ENCODE measurements around the gene NABP1. TPM values are rescaled to one million over a fixed set of nuclear protein-coding genes. Genes with fewer than 3 reads are reported as not detected.

NABP1 gene
- total RNA-seq, 3 donors from 2014 or later, result 47.8 to 55.3 (median 52.2) TPM

DNA sequence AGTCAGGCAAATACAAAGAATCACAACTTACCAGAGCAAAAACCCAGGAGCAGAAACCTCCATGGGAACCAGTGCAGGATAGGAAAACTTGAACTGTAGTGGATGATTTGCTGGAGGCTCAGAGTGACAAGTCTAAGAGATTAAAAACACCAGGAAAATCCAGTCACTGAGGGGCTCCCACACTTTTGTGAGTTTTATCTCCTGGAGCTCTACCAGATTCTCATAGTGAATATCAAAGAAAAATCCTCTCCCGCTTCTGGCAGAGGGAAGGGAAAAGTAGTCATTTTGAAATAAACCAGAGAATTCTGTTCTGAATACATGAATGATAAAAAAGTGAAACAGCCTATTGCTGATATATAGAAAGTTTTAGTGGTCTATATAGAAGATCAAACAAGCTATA lies 23.1 kb downstream of the NABP1 start:
- Mint-ChIP-seq H3K36me3 (ENCODE audit: insufficient read depth) (peaks cover 26% of the 10 kb centered on the region), H3K9me3 (no peaks in the 10 kb centered on the region), H3K4me1 (ENCODE audit: low read depth) (no peaks in the 10 kb centered on the region), H3K4me3 (no peak overlapping the region), H3K27me3 (ENCODE audit: low read depth) (no peaks in the 10 kb centered on the region)
- ATAC-seq, result no peak
- no peak for DNase-seq

DNA sequence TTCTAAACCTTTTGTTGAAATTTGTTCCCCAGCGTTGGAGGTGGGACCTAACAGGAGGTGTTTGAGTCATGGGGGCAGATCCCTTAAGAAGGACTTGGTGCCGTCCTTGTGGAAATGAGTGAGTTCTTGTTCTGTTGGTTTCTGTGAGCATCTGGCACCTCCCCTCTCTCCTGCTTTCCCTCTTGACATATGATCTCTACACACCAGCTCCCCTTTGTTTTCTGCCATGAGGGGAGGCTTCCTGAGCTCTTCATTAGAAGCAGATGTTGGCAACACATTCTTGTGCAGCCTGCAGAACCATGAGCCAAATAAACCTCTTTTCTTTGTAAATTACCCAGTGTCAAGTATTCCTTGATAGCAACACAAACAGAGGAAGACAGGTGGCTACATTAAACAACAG lies 23.8 kb downstream of the NABP1 start:
- H3K36me3 Mint-ChIP-seq (ENCODE audit: insufficient read depth), result peaks cover 31% of the 10 kb centered on the region
- H3K4me3 Mint-ChIP-seq, result no peak overlapping the region
- H3K27me3 Mint-ChIP-seq (ENCODE audit: low read depth), result no peaks in the 10 kb centered on the region
- no peaks in the 10 kb centered on the region for H3K9me3 Mint-ChIP-seq
- H3K4me1 Mint-ChIP-seq (ENCODE audit: low read depth), result no peaks in the 10 kb centered on the region
- no peak for DNase-seq
- ATAC-seq, result no peak

DNA sequence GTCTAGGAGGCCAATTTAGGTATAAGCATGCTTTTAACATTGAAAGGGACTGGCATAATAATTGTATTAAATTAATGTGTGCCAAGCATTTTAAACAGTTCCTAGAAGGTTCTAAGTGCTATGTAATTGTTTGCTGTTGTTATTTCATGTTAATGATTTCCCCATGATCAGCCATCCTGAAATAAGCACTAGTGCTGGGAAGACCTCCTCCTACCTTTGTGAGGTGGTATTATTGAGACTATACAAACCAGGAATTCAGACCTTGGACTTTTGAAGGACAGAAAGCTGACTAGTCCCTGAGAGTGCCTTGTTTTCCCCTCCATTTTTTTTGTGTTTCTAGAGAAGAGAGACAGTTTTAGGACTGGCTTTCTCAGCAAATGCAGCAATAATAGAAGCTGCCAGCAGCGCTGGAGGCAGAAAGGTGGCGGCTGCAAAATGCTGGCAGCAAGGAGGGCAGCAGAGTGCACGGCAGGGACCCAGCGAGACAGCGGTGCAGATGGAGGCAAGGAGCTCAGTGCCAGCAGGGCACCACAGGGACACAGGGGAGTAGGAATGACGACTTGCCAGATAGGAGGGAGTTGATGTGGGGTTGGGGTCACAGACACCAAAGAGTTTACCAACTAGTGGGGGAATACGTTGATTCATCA lies 25.3 kb downstream of the NABP1 start:
- ATAC-seq (no peak), DNase-seq (no peak)
- no peak overlapping the region for H3K4me3 Mint-ChIP-seq
- H3K9me3 Mint-ChIP-seq, result no peaks in the 10 kb centered on the region
- H3K4me1 Mint-ChIP-seq (ENCODE audit: low read depth), result no peaks in the 10 kb centered on the region
- peaks cover 29% of the 10 kb centered on the region for H3K36me3 Mint-ChIP-seq (ENCODE audit: insufficient read depth)
- H3K27me3 Mint-ChIP-seq (ENCODE audit: low read depth), result no peaks in the 10 kb centered on the region

DNA sequence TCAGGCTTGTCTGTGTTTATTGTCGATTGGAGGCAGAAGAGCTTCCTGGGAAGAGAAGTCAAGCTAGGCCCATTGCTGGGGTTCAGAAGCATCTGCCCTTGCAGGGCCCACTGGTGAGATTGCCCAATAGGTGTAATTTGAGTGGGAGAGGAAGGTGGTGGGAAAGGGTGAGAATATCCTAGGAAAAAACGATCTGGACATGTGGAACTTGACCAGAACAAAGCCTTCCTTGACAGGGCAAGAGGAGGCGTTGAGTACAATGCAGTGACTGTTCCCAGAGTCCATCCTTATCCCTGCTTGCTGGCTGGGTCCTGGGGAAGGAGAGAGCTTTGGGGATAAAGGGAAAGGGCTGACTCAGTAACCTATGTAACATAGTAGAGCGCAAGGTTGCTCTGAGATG lies 27.1 kb downstream of the NABP1 start:
- Mint-ChIP-seq H3K4me3 (no peak overlapping the region), H3K27me3 (ENCODE audit: low read depth) (no peaks in the 10 kb centered on the region), H3K4me1 (ENCODE audit: low read depth) (no peaks in the 10 kb centered on the region), H3K9me3 (no peaks in the 10 kb centered on the region), H3K36me3 (ENCODE audit: insufficient read depth) (peaks cover 41% of the 10 kb centered on the region)
- ATAC-seq (no peak), DNase-seq (no peak)

DNA sequence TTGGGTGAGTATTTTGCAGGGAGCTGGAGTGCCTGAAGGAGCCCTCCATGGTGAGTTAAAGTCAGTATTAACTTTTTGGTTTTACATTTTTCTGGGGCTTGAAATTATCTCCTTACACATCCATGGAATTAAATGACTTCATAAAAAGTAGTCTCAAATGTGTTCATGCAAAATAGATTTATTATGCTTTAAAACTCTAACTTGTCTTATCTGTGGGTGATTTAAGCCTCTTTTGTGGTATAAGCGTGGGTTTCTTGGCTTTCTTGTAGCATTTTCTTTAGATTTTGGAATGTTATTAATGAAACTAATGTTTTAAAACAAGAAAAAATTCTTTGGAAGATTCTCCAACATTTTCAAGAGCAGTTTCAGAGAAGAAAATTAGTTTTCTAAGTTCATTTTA lies 27.8 kb downstream of the NABP1 start:
- no peaks in the 10 kb centered on the region for H3K27me3 Mint-ChIP-seq (ENCODE audit: low read depth)
- no peaks in the 10 kb centered on the region for H3K9me3 Mint-ChIP-seq
- no peak overlapping the region for H3K4me3 Mint-ChIP-seq
- H3K4me1 Mint-ChIP-seq (ENCODE audit: low read depth), result no peaks in the 10 kb centered on the region
- DNase-seq, result no peak
- peaks cover 44% of the 10 kb centered on the region for H3K36me3 Mint-ChIP-seq (ENCODE audit: insufficient read depth)
- ATAC-seq, result no peak

DNA sequence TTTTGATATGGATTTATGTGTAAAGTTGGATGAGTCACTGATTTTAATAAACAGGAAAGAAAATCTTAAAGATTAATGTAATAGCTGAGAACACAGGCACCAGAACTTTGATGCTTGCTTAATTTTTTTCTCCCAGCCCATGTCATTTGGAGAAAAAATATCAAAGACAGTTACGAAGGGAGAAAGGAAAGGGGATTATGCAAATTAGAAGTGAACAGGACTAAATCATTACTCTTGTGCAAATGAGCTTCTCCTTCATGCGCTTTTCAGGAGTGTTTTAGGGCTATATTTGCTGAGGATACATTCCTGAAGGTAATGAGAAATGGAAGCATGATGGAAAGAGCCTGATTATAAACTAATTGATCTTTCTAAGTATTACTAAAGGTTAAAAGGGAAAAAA lies 28.9 kb downstream of the NABP1 start:
- no peak for ATAC-seq
- no peaks in the 10 kb centered on the region for H3K27me3 Mint-ChIP-seq (ENCODE audit: low read depth)
- no peak for DNase-seq
- peaks cover 34% of the 10 kb centered on the region for H3K36me3 Mint-ChIP-seq (ENCODE audit: insufficient read depth)
- H3K4me1 Mint-ChIP-seq (ENCODE audit: low read depth), result no peaks in the 10 kb centered on the region
- H3K9me3 Mint-ChIP-seq, result no peaks in the 10 kb centered on the region
- H3K4me3 Mint-ChIP-seq, result no peak overlapping the region

DNA sequence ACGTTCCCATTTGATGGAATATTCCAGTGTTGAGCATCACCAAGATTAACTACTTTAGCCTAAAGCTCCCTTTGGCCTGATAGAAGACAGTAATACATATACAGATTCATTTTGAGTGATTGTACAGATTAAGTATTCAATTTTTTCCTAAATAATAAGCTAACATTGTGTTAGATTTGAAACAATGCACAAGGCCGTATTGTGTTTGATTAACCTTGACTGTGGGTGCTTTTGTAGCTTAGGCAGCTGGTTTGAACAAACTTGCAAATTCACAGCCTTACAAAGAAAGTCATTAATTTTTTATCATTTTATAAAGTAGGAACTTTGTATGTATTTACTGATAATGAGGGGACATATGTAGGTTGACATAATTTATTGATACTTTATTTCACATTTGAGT lies 29.6 kb downstream of the NABP1 start:
- ATAC-seq (no peak), DNase-seq (no peak)
- H3K9me3 Mint-ChIP-seq, result no peaks in the 10 kb centered on the region
- no peaks in the 10 kb centered on the region for H3K4me1 Mint-ChIP-seq (ENCODE audit: low read depth)
- no peak overlapping the region for H3K4me3 Mint-ChIP-seq
- H3K36me3 Mint-ChIP-seq (ENCODE audit: insufficient read depth), result peaks cover 34% of the 10 kb centered on the region
- no peaks in the 10 kb centered on the region for H3K27me3 Mint-ChIP-seq (ENCODE audit: low read depth)

DNA sequence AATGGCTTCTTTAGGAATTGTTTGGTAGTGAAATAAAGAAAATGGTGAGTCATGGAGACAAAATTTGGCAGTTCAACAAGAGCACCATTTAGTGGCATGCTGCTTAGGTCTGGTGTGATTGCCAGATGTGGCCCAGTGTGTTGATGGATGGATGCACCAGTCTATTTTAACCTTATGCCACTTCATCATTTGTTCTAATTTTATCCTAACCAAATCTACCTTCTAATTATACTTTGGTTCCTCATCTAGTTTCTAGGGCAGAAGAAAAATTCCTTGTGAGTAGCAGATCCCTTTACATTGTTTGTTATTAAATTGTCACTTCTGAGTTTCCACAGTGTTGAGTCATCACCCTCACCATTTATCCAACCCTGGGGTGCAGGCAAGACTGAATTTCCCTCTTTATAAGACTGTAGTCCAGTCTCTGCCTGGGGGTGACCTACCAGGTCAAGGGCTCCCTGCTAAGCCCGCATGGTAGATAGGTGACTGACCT lies 32.5 kb downstream of the NABP1 start:
- ATAC-seq (no peak), DNase-seq (no peak)
- Mint-ChIP-seq H3K27me3 (ENCODE audit: low read depth) (no peaks in the 10 kb centered on the region), H3K4me3 (no peak overlapping the region), H3K36me3 (ENCODE audit: insufficient read depth) (peaks cover 23% of the 10 kb centered on the region), H3K4me1 (ENCODE audit: low read depth) (no peaks in the 10 kb centered on the region), H3K9me3 (no peaks in the 10 kb centered on the region)

DNA sequence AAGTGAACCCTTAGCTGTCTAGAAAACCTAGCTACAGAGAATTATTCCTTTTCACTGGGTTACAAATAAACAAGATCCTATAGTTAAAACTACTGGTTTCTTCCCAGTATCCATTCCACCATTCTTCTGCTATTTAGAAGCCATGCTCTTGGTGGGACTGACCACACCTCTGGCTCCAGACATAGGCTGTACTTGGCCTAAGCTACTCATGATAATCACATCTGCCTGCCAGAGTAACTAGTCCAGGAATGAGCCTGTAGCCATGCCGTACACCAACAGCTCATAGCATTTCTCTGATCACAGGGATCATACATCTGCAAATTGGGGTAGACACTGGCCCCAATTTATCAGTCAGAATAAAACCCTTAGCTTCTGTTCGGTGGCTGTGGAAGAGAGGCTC lies 33.7 kb downstream of the NABP1 start:
- no peak for ATAC-seq
- Mint-ChIP-seq H3K4me3 (no peak overlapping the region), H3K4me1 (ENCODE audit: low read depth) (no peaks in the 10 kb centered on the region), H3K9me3 (no peaks in the 10 kb centered on the region), H3K36me3 (ENCODE audit: insufficient read depth) (peaks cover 18% of the 10 kb centered on the region), H3K27me3 (ENCODE audit: low read depth) (no peaks in the 10 kb centered on the region)
- DNase-seq, result no peak

DNA sequence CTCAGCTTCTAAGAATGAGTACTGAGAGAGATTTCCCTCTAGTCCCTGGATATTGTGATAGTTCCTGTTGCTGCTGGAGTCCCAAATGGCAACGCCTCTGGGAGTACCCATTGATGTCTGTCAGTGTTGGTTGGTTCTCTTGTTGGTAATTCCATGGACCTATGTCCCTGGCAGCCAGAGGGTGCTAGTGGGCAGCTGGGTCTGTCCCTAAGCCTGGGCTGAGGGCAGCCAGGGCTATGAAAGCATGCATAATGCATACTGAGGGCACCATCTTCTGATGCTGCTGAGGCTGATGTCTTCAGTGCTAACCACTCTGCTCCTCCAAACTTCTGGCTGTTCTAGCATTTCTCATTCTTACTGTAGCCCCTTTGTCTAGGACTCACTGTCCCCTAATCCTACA lies 35.9 kb downstream of the NABP1 start:
- DNase-seq (no peak), ATAC-seq (no peak)
- Mint-ChIP-seq H3K9me3 (no peaks in the 10 kb centered on the region), H3K4me3 (no peak overlapping the region), H3K27me3 (ENCODE audit: low read depth) (no peaks in the 10 kb centered on the region), H3K4me1 (ENCODE audit: low read depth) (no peaks in the 10 kb centered on the region), H3K36me3 (ENCODE audit: insufficient read depth) (peaks cover 16% of the 10 kb centered on the region)

DNA sequence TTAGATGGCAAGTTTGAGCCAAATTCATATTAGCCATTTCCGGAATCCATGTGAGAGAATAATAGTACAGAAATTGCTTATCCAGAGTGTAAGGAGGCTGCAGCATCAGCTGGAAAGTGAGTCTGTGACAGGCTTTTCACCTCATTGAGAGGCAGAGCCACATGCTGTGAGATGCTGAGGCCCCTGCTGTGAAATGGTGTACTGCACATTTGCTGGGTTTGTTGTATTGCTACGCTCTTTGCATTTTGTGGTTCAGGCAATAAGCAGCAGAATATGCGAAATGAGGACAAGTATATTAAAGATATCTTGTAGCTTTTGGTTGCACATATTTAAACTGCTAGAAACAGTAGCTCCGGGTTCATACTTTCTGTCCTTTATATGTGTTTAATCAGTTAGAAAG lies 37.0 kb downstream of the NABP1 start:
- no peaks in the 10 kb centered on the region for H3K27me3 Mint-ChIP-seq (ENCODE audit: low read depth)
- H3K9me3 Mint-ChIP-seq, result no peaks in the 10 kb centered on the region
- ATAC-seq, result no peak
- H3K36me3 Mint-ChIP-seq (ENCODE audit: insufficient read depth), result peaks cover 9% of the 10 kb centered on the region
- H3K4me1 Mint-ChIP-seq (ENCODE audit: low read depth), result no peaks in the 10 kb centered on the region
- no peak for DNase-seq
- H3K4me3 Mint-ChIP-seq, result no peak overlapping the region

DNA sequence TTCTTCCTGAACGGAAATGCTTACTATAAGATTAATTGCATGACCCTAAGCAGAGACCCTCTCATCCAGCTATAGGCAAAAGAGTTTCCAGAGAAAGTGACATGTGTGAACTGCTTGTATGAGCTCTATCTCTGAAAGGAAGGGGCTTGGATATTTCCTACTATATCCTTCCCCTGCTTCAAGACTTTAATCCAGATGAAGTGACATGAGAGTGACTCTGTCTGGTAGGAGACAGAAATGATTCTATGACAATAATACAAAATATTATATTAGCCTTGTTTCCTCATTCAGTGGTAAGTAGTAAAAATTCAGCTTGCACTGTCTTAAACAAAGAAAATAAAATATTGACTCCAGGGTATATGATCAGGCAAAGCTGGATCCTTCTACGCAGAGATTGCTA lies 37.5 kb downstream of the NABP1 start:
- ATAC-seq (no peak), DNase-seq (no peak)
- Mint-ChIP-seq H3K36me3 (ENCODE audit: insufficient read depth) (peaks cover 5% of the 10 kb centered on the region), H3K4me1 (ENCODE audit: low read depth) (no peaks in the 10 kb centered on the region), H3K9me3 (no peaks in the 10 kb centered on the region), H3K27me3 (ENCODE audit: low read depth) (no peaks in the 10 kb centered on the region), H3K4me3 (no peak overlapping the region)

DNA sequence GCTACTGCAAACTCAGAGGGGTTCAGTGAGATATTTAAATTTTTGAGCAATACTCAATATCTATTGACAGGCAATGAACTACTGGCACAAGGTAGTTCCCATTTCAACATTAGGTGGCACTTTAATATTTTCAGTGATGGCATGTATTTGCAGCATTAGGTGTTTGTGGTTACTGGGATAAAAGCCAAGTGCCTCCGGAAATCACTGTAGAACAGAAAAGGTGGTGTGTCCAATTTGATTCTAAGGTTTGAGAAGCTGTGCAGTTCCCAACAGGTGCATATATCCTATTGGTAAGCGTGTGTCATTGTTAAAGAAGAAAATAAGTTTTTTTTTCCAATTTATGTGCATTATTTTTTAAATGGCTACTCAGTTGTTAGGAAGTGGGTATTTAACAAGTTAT lies 41.3 kb downstream of the NABP1 start:
- no peaks in the 10 kb centered on the region for H3K9me3 Mint-ChIP-seq
- ATAC-seq (no peak), DNase-seq (no peak)
- H3K36me3 Mint-ChIP-seq (ENCODE audit: insufficient read depth), result peaks cover 4% of the 10 kb centered on the region
- no peaks in the 10 kb centered on the region for H3K27me3 Mint-ChIP-seq (ENCODE audit: low read depth)
- no peaks in the 10 kb centered on the region for H3K4me1 Mint-ChIP-seq (ENCODE audit: low read depth)
- no peak overlapping the region for H3K4me3 Mint-ChIP-seq

DNA sequence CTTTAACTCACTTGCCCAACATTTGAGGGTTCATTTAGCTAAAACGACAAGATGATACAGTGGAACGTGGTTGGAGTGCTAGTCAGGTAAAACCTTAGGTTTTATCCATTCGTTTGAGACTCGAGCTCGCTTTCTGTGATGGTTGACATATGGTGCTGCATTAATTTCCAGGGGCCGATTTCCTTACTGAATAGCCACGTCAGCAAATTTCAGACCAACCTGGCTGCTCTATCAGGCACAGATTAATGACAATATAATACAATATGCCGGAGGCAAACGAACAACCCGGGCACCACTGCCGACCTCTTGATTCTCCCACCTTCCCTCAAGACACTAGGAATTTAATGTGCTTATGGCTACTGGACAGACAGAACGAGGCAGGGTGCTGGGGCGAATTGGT lies 42.0 kb downstream of the NABP1 start:
- H3K9me3 Mint-ChIP-seq, result no peaks in the 10 kb centered on the region
- H3K36me3 Mint-ChIP-seq (ENCODE audit: insufficient read depth), result peaks cover 4% of the 10 kb centered on the region
- no peaks in the 10 kb centered on the region for H3K4me1 Mint-ChIP-seq (ENCODE audit: low read depth)
- DNase-seq (no peak), ATAC-seq (no peak)
- H3K4me3 Mint-ChIP-seq, result no peak overlapping the region
- no peaks in the 10 kb centered on the region for H3K27me3 Mint-ChIP-seq (ENCODE audit: low read depth)

DNA sequence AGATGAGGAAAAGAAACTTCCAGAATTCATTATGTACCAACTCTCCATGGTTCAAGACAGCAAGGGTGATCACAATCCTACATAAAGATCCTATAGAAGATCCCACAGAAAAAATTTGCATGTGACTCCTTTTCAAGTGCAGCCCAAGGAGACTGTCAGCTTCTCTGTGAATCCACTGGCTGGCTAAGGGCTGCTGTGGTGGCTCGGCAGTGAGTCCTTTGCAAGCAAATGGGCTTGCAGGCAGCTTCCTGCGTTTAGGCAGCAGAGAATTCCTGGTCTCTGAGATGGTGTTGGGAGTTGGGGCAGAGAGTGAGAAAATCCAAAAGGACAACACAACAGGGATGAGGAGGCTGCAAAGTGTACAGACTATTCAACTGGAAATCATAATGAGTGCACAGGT lies 43.4 kb downstream of the NABP1 start:
- peaks cover 4% of the 10 kb centered on the region for H3K36me3 Mint-ChIP-seq (ENCODE audit: insufficient read depth)
- no peak for DNase-seq
- H3K9me3 Mint-ChIP-seq, result no peaks in the 10 kb centered on the region
- no peaks in the 10 kb centered on the region for H3K27me3 Mint-ChIP-seq (ENCODE audit: low read depth)
- no peak overlapping the region for H3K4me3 Mint-ChIP-seq
- no peaks in the 10 kb centered on the region for H3K4me1 Mint-ChIP-seq (ENCODE audit: low read depth)
- no peak for ATAC-seq

DNA sequence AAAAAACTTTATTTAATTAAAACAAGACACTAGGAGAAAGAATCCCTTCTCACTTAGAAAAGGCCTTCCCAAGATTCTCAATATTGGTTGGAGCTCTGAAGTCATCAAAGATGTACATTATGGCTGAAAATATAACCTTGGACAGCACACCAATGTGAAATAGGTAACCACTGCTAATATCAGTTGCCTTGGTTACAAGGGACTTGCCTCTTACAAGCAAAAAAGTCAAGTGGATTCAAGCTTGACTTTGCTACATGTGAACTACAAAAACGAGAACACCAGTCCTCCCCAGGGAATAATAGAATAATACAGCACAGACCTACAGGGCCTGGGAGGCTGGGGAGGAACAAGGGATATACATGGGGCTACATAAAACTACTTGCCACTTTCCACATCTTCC lies 46.1 kb downstream of the NABP1 start:
- Mint-ChIP-seq H3K9me3 (no peaks in the 10 kb centered on the region), H3K36me3 (ENCODE audit: insufficient read depth) (peaks cover 1% of the 10 kb centered on the region), H3K27me3 (ENCODE audit: low read depth) (no peaks in the 10 kb centered on the region), H3K4me3 (no peak overlapping the region), H3K4me1 (ENCODE audit: low read depth) (no peaks in the 10 kb centered on the region)
- ATAC-seq (no peak), DNase-seq (no peak)

All from activated T-cell treated with anti-CD3 and anti-CD28 coated beads, Interleukin-2, amount 50 U/mL, for 4 hours (primary cell).